HepG2 (cell line): ENCODE results near the gene FBXO33. TPM values are rescaled to one million over a fixed set of nuclear protein-coding genes. Genes with fewer than 3 reads are reported as not detected.

ENCODE experiments used
- HIVEP1 ChIP-seq: sonication (generic); formaldehyde crosslinking; IDR thresholded peaks from 2 replicates; pipeline ENCODE4 v1.4.0; 2020; ENCODE audit warnings: mild to moderate bottlenecking, missing genetic modification reagents
- HNRNPL ChIP-seq: fragments of 200-400 bp; formaldehyde crosslinking; IDR thresholded peaks from 2 replicates; pipeline ENCODE4 v1.6.1; 2017; ENCODE audit warnings: mild to moderate bottlenecking, low read depth, low read length
- KAT2B ChIP-seq: fragments of 150-350 bp; IDR thresholded peaks from 2 replicates; pipeline ENCODE4 v1.6.1; 2014; ENCODE audit warnings: low read depth, low read length, borderline replicate concordance
- MEIS1 ChIP-seq: sonication (generic); formaldehyde crosslinking; IDR thresholded peaks from 2 replicates; pipeline ENCODE4 v1.9.0; 2021; ENCODE audit warnings: mild to moderate bottlenecking, missing genetic modification reagents, moderate library complexity, borderline replicate concordance
- NBN ChIP-seq: fragments of 450-650 bp; conservative IDR thresholded peaks from 2 replicates; pipeline ENCODE4 v1.6.1; 2017
- POLR2A ChIP-seq, 2 experiments: IDR thresholded peaks; 2 replicates each; pipeline ENCODE4 v1.6.1; 2011; ENCODE audit warnings: low read depth in 2 of 2, low read length in 2 of 2, mild to moderate bottlenecking in 1 of 2, moderate library complexity in 1 of 2; ENCODE audit not compliant: insufficient read depth in 1 of 2
- REPIN1 ChIP-seq: sonication (generic); formaldehyde crosslinking; IDR thresholded peaks from 2 replicates; pipeline ENCODE4 v1.8.0; 2022; ENCODE audit warnings: missing genetic modification reagents, low read depth, mild to moderate bottlenecking, borderline replicate concordance
- SRF ChIP-seq: IDR thresholded peaks from 2 replicates; pipeline ENCODE4 v1.6.1; 2011; ENCODE audit warnings: mild to moderate bottlenecking, low read depth, low read length, moderate library complexity
- ZNF282 ChIP-seq: fragments of 450-650 bp; IDR thresholded peaks from 2 replicates; pipeline ENCODE4 v1.6.1; 2018; ENCODE audit not compliant: partially characterized antibody
- ZNF546 ChIP-seq: sonication (generic); formaldehyde crosslinking; conservative IDR thresholded peaks from 2 replicates; pipeline ENCODE4 v1.8.1; 2023; ENCODE audit warnings: mild to moderate bottlenecking, missing genetic modification reagents
- ZNF547 ChIP-seq: sonication (generic); formaldehyde crosslinking; IDR thresholded peaks from 2 replicates; pipeline ENCODE4 v1.5.1; 2020; ENCODE audit warnings: mild to moderate bottlenecking, missing genetic modification reagents
- ZNF709 ChIP-seq: sonication (generic); formaldehyde crosslinking; IDR thresholded peaks from 2 replicates; pipeline ENCODE4 v1.5.0; 2020; ENCODE audit warnings: mild to moderate bottlenecking, missing genetic modification reagents
- ZNF720 ChIP-seq: sonication (generic); formaldehyde crosslinking; IDR thresholded peaks from 2 replicates; pipeline ENCODE4 v1.4.0; 2020; ENCODE audit warnings: missing genetic modification reagents
- ZNF737 ChIP-seq: sonication (generic); formaldehyde crosslinking; IDR thresholded peaks from 2 replicates; pipeline ENCODE4 v1.5.0; 2020; ENCODE audit warnings: missing genetic modification reagents, mild to moderate bottlenecking, borderline replicate concordance
- polyA plus RNA-seq, 8 experiments: library from polyadenylated mRNA; depleted of rRNA in 3 of 8; stranded (reverse) in 7 of 8; unstranded in 1 of 8; fragments of >200 nt; fragmentation: Illumina TruSeq in 4 of 8; extraction: Trizol in 4 of 8; gene quantifications; 2 replicates each; pipeline versions ENCODE4 v1.2.1 to v1.2.3, GENCODE V29; 2011 to 2016; ENCODE audit warnings: low read depth in 4 of 8, missing spikeins in 1 of 8, mixed read lengths in 1 of 8; ENCODE audit not compliant: insufficient read depth in 1 of 8
- total RNA-seq, 5 experiments: library from RNA; depleted of rRNA; stranded (reverse); fragments of >200 nt; fragmentation: Illumina TruSeq; extraction: Trizol; gene quantifications; 2 replicates each; pipeline ENCODE4 v1.2.3, GENCODE V29; 2016; ENCODE audit warnings: low read depth in 1 of 5
- TF ChIP-seq, protein P1 (sequence below): sonication (generic); formaldehyde crosslinking; IDR thresholded peaks from 2 replicates; pipeline ENCODE4 v1.5.0; 2020; ENCODE audit warnings: missing genetic modification reagents, mild to moderate bottlenecking, borderline replicate concordance
- TF ChIP-seq, protein P2 (sequence below): sonication (generic); formaldehyde crosslinking; IDR thresholded peaks from 2 replicates; pipeline ENCODE4 v1.9.0; 2021; ENCODE audit warnings: missing genetic modification reagents, borderline replicate concordance
- TF ChIP-seq, protein P3 (sequence below): sonication (generic); formaldehyde crosslinking; IDR thresholded peaks from 2 replicates; pipeline ENCODE4 v1.4.0; 2020; ENCODE audit warnings: missing genetic modification reagents, mild to moderate bottlenecking, borderline replicate concordance
- TF ChIP-seq, protein P4 (sequence below), 2 experiments: sonication (generic) in 1 of 2; formaldehyde crosslinking in 1 of 2; IDR thresholded peaks; 2 replicates each; pipeline versions ENCODE4 v1.4.0 to v1.6.1; 2018 to 2020; ENCODE audit warnings: missing genetic modification reagents in 2 of 2, borderline replicate concordance in 1 of 2, low read depth in 1 of 2, mild to moderate bottlenecking in 1 of 2, missing biosample characterization in 1 of 2

Gene FBXO33
- total and polyA plus RNA-seq, 2 of the 13 experiments (the other 11 are each of a cell fraction or from before 2014, with no cell fraction given) = 15.5 to 16.9 TPM

DNA sequence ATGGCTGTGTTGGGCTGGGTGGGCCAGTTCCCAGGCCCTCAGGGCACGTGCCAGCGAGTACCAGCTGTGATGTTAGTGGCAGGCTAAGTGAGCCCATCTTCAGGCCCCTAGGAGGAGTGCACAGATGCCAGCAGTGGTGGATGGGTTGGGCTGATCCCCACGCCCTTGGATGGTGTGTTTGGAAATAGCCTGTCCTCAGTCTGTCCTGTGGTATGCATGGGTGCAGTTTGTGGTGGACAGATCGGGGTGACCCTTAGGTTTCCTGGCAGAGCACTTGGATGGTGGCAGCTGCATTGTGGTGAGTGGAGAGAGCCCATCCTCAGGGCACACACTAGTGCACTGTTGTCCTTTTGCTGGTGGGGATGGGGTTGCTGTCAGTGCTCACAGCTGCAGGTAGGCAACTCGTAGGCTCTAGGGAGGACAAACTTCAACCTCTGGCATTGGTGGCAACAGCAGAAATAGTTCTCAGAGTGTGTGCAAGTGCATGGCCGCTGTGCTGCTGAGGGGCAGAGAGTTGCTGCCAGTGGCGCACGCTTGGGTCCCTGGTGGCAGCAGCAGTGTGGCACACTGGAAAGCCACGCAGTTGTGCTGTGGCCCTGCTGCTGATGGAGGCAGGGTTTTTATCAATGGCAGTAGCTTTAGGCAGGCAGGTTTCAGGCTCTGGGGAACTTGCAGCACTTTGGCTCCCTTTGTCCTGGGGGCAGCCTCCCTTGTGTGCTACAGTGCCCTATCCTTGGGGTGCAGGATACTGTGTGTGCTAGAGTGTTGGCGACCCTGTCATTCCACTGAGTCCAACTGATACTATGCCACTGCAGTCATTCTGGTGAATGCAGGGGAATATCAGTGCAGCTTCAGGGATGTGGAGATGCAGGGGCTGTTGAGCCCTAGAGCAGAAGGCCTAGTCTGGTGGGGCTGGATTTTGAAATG lies 65.5 kb downstream of the FBXO33 start (continued):
- TF ChIP-seq, protein P1, sequence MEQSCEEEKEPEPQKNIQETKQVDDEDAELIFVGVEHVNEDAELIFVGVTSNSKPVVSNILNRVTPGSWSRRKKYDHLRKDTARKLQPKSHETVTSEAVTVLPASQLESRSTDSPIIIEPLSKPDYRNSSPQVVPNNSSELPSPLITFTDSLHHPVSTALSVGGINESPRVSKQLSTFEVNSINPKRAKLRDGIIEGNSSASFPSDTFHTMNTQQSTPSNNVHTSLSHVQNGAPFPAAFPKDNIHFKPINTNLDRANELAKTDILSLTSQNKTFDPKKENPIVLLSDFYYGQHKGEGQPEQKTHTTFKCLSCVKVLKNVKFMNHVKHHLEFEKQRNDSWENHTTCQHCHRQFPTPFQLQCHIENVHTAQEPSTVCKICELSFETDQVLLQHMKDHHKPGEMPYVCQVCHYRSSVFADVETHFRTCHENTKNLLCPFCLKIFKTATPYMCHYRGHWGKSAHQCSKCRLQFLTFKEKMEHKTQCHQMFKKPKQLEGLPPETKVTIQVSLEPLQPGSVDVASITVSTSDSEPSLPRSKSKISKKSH (CRISPR knock-in tag) = 0 out of 2 replicates have a peak, but pooled peaks have one; percentile 62
- TF ChIP-seq ZNF547 (CRISPR knock-in tag) (no peak), KAT2B (no peak), REPIN1 (CRISPR knock-in tag) (no peak), NBN (no peak), ZNF546 (no peak), SRF (no peak), HIVEP1 (no peak), POLR2A (IDR thresholded peaks at IDR 0.05; ENCODE audit: insufficient read depth in 1 of 2, low read depth in 2 of 2, low read length in 2 of 2) (peak in 1 of 2 experiments; percentile 43; a peak in 1 of 4 replicates), HNRNPL (no peak), MEIS1 (CRISPR knock-in tag) (no peak), ZNF709 (no peak), ZNF720 (CRISPR knock-in tag) (no peak), ZNF282 (no peak), ZNF737 (CRISPR knock-in tag) (no peak)
- TF ChIP-seq, protein P2, sequence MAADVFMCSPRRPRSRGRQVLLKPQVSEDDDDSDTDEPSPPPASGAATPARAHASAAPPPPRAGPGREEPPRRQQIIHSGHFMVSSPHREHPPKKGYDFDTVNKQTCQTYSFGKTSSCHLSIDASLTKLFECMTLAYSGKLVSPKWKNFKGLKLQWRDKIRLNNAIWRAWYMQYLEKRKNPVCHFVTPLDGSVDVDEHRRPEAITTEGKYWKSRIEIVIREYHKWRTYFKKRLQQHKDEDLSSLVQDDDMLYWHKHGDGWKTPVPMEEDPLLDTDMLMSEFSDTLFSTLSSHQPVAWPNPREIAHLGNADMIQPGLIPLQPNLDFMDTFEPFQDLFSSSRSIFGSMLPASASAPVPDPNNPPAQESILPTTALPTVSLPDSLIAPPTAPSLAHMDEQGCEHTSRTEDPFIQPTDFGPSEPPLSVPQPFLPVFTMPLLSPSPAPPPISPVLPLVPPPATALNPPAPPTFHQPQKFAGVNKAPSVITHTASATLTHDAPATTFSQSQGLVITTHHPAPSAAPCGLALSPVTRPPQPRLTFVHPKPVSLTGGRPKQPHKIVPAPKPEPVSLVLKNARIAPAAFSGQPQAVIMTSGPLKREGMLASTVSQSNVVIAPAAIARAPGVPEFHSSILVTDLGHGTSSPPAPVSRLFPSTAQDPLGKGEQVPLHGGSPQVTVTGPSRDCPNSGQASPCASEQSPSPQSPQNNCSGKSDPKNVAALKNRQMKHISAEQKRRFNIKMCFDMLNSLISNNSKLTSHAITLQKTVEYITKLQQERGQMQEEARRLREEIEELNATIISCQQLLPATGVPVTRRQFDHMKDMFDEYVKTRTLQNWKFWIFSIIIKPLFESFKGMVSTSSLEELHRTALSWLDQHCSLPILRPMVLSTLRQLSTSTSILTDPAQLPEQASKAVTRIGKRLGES (CRISPR knock-in tag) = no peak
- TF ChIP-seq, protein P3, sequence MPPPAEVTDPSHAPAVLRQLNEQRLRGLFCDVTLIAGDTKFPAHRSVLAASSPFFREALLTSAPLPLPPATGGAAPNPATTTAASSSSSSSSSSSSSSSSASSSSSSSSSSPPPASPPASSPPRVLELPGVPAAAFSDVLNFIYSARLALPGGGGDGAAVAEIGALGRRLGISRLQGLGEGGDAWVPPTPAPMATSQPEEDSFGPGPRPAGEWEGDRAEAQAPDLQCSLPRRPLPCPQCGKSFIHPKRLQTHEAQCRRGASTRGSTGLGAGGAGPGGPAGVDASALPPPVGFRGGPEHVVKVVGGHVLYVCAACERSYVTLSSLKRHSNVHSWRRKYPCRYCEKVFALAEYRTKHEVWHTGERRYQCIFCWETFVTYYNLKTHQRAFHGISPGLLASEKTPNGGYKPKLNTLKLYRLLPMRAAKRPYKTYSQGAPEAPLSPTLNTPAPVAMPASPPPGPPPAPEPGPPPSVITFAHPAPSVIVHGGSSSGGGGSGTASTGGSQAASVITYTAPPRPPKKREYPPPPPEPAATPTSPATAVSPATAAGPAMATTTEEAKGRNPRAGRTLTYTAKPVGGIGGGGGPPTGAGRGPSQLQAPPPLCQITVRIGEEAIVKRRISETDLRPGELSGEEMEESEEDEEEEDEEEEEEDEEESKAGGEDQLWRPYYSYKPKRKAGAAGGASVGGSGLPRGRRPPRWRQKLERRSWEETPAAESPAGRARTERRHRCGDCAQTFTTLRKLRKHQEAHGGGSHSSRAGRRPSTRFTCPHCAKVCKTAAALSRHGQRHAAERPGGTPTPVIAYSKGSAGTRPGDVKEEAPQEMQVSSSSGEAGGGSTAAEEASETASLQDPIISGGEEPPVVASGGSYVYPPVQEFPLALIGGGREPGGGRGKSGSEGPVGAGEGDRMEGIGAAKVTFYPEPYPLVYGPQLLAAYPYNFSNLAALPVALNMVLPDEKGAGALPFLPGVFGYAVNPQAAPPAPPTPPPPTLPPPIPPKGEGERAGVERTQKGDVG = no peak
- TF ChIP-seq, protein P4, sequence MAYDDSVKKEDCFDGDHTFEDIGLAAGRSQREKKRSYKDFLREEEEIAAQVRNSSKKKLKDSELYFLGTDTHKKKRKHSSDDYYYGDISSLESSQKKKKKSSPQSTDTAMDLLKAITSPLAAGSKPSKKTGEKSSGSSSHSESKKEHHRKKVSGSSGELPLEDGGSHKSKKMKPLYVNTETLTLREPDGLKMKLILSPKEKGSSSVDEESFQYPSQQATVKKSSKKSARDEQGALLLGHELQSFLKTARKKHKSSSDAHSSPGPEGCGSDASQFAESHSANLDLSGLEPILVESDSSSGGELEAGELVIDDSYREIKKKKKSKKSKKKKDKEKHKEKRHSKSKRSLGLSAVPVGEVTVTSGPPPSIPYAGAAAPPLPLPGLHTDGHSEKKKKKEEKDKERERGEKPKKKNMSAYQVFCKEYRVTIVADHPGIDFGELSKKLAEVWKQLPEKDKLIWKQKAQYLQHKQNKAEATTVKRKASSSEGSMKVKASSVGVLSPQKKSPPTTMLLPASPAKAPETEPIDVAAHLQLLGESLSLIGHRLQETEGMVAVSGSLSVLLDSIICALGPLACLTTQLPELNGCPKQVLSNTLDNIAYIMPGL (CRISPR knock-in tag; IDR thresholded peaks at IDR 0.05; ENCODE audit: borderline replicate concordance in 1 of 2, low read depth in 1 of 2) = no peak
